Lower leg skin (tissue), 4 donors: ENCODE results near the gene ADAMTSL1. TPM values are rescaled to one million over a fixed set of nuclear protein-coding genes. Genes with fewer than 3 reads are reported as not detected.
"Not testable (repeated sequence)": the region's sequence is repeated elsewhere in the genome, so short reads cannot be mapped to it uniquely, and the experiment has no call there.

Source experiments
- DNase-seq, 2 donors: peaks; one replicate each; pipeline ENCODE4 v3.0.0-alpha.2; 2019; ENCODE audit warnings: low spot score in 2 of 2
- H3K4me3 ChIP-seq: fragments of 200-600 bp; sonication (generic); 2 replicates; pipeline ENCODE4 v1.5.1; 2017; ENCODE audit warnings: mild to moderate bottlenecking, low read depth; ENCODE audit not compliant: poor library complexity, severe bottlenecking
- POLR2A ChIP-seq, 2 donors: fragments of 450-650 bp; IDR thresholded peaks; one replicate each; pipeline ENCODE4 v1.6.1; 2016 to 2017; ENCODE audit warnings: antibody characterized with exemption in 2 of 2, mild to moderate bottlenecking in 1 of 2, moderate library complexity in 1 of 2
- WGBS, 2 donors: methylation state at CpG; one replicate each; pipeline ENCODE4 v1.1.5; 2018; 5-methylcytosine and 5-hydroxymethylcytosine counted together
- intact Hi-C: fragments of 100-400 bp; cut with DNase I; formaldehyde crosslinking; loops from one replicate; pipeline ENCODE4 v1.15.0; 2023; ENCODE audit warnings: low total_unique reads
- total RNA-seq, 4 donors: library from RNA; depleted of rRNA; stranded (reverse); fragments of >200 nt; gene quantifications; one replicate each; pipeline ENCODE4 v1.1.0, GENCODE V29; 2016
- TF ChIP-seq, protein P1 (sequence below), 3 donors: fragments of 450-650 bp; IDR thresholded peaks; one replicate each; pipeline ENCODE4 v1.5.1; 2016; ENCODE audit warnings: antibody characterized with exemption in 3 of 3, mild to moderate bottlenecking in 3 of 3, moderate library complexity in 2 of 3

ADAMTSL1 gene
- total RNA-seq, 4 donors from 2014 or later = 1.2 to 3.6 (median 1.9) TPM

DNA sequence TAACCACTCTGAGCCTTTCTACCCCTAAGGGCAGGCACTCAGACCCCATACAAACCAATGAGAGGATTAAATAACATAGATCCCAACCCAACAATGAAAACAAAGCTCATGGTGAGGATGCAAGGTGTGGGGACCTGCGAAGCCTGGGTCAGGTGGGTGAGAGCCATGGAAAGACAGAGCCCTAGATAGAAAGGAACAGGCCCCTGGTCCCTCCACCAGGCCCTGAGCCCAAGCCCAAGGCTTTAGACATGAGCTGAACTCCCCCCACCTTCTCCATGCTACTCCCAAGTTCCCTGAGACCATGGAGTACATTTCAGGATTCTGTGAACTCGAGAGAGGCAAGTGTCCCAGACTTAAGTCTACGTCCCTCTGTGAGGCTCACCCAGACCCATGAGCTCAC is 452.6 kb downstream of the ADAMTSL1 start:
- TF ChIP-seq POLR2A (IDR thresholded peaks at IDR 0.05) = no peak
- TF ChIP-seq, protein P1, sequence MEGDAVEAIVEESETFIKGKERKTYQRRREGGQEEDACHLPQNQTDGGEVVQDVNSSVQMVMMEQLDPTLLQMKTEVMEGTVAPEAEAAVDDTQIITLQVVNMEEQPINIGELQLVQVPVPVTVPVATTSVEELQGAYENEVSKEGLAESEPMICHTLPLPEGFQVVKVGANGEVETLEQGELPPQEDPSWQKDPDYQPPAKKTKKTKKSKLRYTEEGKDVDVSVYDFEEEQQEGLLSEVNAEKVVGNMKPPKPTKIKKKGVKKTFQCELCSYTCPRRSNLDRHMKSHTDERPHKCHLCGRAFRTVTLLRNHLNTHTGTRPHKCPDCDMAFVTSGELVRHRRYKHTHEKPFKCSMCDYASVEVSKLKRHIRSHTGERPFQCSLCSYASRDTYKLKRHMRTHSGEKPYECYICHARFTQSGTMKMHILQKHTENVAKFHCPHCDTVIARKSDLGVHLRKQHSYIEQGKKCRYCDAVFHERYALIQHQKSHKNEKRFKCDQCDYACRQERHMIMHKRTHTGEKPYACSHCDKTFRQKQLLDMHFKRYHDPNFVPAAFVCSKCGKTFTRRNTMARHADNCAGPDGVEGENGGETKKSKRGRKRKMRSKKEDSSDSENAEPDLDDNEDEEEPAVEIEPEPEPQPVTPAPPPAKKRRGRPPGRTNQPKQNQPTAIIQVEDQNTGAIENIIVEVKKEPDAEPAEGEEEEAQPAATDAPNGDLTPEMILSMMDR (IDR thresholded peaks at IDR 0.05) = no peak
- WGBS, 2 donors = 87 to 92% methylated on average over 3 of the region's 3 CpGs
- DNase-seq = peak in 1 of 2 donors; percentile 29
- intact Hi-C loops = no loop called here
- no peak overlapping the region for H3K4me3 ChIP-seq

DNA sequence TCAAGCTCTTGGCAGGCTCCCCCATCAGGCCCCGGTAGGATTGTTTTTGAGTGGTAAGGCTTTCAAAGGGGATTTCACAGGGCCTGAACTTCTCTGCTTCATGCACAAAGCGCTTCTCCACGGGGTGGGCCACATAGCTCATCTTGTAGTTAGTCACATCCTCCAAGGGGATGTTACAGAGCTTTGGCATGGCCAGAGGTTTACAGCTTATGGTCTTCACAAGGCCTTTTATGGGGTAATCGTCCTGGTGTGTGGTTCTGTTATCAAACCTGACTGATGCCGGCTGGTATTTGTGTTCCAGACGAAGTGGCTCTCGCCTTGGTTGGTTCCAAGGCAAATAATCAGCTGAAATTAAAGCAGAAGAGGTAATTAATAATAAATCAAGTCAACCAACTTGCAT is 454.8 kb downstream of the ADAMTSL1 start:
- 87 to 91% methylated on average over 7 of the region's 7 CpGs for WGBS, 2 donors
- H3K4me3 ChIP-seq = no peak overlapping the region
- TF ChIP-seq, protein P1 (IDR thresholded peaks at IDR 0.05) = no peak
- TF ChIP-seq POLR2A (IDR thresholded peaks at IDR 0.05) = no peak
- intact Hi-C loops = no loop called here
- DNase-seq = peak in 1 of 2 donors; percentile 15

DNA sequence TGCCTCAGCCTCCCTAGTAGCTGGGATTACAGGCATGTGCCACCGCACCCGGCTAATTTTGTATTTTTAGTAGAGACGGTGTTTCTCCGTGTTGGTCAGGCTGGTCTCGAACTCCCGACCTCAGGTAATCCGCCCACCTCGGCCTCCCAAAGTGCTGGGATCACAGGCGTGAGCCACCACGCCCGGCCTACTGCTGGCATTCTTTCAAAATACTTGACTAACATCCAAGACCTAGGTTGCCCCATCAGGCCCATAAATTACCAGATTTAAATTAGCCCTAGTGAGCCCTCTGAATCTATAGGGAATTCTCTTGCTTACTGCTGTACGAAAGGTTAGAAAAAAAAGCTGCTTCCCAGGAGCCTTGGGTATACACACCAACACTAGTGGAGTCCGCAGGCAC is 456.7 kb downstream of the ADAMTSL1 start:
- H3K4me3 ChIP-seq, intact Hi-C loops: not testable (repeated sequence)
- DNase-seq = peak in 1 of 2 donors; percentile 70
- WGBS, 2 donors = 86 to 89% methylated on average over 12 to 13 of the region's 13 CpGs

DNA sequence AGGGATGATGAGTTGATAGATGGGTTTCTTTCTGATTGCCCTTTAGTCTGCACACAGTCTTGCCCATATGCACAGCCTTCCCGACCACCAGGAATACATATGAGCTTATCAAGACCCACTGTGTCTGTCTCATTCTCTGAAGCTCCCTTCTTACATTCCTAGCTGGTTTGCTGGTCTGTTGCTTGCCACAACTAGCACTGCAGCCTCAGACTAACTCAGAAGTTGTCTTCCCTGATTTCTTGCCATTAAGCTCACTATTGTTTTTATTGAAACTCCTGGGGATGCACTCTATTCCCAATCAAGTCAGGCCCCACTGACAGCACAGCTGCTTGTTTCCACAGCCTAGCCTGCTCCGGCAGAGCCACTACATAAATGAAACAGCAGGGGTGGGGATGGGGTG is 461.6 kb downstream of the ADAMTSL1 start:
- H3K4me3 ChIP-seq = no peak overlapping the region
- peak in 1 of 2 donors; percentile 20 for DNase-seq
- intact Hi-C loops = no loop called here
- WGBS, 2 donors = 68 to 80% methylated on average over 2 of the region's 2 CpGs
- TF ChIP-seq, protein P1 (IDR thresholded peaks at IDR 0.05) = no peak
- TF ChIP-seq POLR2A (IDR thresholded peaks at IDR 0.05) = no peak

DNA sequence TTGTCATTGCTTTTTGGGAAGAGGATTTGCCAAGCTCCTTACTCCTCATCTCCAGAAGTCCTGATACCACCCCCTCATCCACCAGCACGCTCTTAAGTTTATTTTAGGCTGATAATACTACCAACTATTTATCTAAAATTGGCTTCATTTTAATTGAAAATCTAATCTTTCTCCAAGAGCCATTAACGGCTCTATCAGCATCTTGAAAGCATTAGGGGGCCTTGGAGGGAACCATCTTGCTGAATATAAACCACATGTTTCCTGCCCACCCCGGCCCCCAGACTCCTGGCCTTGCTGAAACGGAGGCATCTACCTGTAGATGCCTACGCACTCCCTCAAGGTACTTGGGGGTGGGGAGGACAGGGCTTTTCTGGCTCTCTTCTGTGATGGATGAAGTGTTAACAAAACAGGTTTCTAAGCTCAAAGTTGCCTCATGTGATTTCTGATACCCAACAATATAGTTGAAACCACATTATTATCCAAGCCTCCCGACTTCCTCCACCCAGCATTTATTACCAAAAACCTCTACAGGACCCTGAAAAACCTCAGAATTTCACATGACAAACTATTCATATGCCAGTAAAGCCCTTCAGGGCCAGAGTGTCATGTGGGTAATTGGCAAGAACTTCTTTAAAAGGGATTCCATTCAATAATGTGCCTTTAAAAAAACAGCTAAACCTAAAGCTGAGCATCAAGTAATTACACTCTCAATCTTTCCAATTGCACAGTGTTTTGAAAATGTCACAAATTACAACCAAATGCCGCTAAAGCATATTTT is 462.3 kb downstream of the ADAMTSL1 start:
- DNase-seq = peak in 1 of 2 donors; percentile 50
- intact Hi-C loops = no loop called here
- H3K4me3 ChIP-seq = no peak overlapping the region
- WGBS, 2 donors = 46 to 55% methylated on average over 7 of the region's 7 CpGs
- TF ChIP-seq, protein P1 (IDR thresholded peaks at IDR 0.05) = no peak
- TF ChIP-seq POLR2A (IDR thresholded peaks at IDR 0.05) = no peak

DNA sequence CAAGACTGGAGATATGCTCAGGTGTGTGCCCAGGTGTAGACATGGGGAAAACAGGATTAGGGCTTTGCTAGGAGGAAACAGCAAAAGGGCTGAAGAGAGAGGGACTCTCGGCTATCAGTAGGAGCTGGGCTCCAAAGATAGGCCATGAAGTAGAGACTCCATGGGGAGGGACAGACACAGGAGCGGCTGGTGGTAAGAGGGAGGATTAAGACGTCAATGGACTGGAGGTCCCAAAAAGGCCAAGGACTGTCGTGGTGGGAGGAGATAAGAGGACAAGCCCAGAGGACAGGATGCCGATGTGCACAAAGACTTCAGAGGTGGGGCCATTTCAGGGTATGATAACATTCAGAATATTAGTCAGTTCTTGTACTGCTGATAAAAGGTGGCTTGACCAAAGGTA is 466.0 kb downstream of the ADAMTSL1 start:
- TF ChIP-seq, protein P1 (IDR thresholded peaks at IDR 0.05) = no peak
- TF ChIP-seq POLR2A (IDR thresholded peaks at IDR 0.05) = no peak
- no peak overlapping the region for H3K4me3 ChIP-seq
- intact Hi-C loops = no loop called here
- 91 to 95% methylated on average over 5 of the region's 5 CpGs for WGBS, 2 donors
- DNase-seq = no peak
